ENCODE data around the gene MESP2. TPM values are rescaled to one million over a fixed set of nuclear protein-coding genes. Genes with fewer than 3 reads are reported as not detected.
"Not testable (repeated sequence)": the region's sequence is repeated elsewhere in the genome, so short reads cannot be mapped to it uniquely, and the experiment has no call there.

The MESP2 gene
- total RNA-seq, 1 donor from 2014 or later = not detected

GRCh38 chr15:89784686-89784960 lies 8.5 kb downstream of the MESP2 start:
- H3K9ac ChIP-seq (ENCODE audit: low read depth in 1 of 3, low read length in 3 of 3) = no peak overlapping the region
- no peaks in the 10 kb centered on the region for H3K9me3 ChIP-seq (ENCODE audit: control insufficient read depth in 3 of 3, low read length in 3 of 3)
- H3K4me3 ChIP-seq (ENCODE audit: low read length in 3 of 3) = no peak overlapping the region
- no peaks in the 10 kb centered on the region for H3K36me3 ChIP-seq (ENCODE audit: control insufficient read depth in 3 of 3, insufficient read depth in 3 of 3, low read length in 3 of 3)
- no peaks in the 10 kb centered on the region for H3K27me3 ChIP-seq (ENCODE audit: control insufficient read depth in 3 of 3, insufficient read depth in 3 of 3, low read length in 3 of 3)
- H3K4me1 ChIP-seq (ENCODE audit: control insufficient read depth in 3 of 3, insufficient read depth in 3 of 3, low read length in 3 of 3) = no peaks in the 10 kb centered on the region
- no peak overlapping the region for H3K27ac ChIP-seq (ENCODE audit: low read depth, low read length)

DNA sequence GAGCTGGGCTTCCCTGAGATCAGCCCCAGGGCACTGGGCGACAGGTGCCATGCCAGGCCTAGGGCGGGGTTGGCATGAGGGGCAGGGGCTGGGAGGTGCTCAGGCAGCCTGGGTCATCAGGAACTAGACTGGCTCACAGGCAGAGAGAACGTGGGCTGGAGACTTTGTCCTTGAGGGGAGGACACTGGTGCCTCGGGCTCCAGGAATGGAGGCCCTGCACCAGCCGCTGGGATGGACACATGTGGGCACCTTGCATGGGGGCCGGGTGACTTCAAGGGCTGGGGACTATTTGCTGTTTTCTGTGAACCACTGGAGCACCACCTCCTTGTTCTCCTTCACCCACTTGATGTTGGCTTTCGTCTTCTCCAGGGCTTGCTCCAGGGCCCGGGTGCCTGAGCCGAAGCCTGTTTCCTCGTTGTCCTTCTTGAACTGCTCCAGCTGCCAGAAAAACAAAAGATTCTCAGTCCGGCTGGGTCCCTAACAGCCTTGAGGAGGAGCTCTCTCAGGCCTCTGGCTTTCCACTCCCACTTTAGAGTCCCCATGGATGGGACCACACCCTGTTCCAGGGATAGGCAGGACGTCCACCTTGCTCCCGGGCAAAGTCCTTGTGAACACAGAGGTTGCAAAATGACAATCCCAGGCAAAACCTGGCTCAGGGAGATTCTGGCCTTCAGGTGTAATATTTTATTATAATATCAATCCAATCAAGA lies 9.1 kb downstream of the MESP2 start:
- Histone ChIP-seq H3K9ac (ENCODE audit: low read depth in 1 of 3, low read length in 3 of 3) (no peak overlapping the region), H3K9me3 (ENCODE audit: control insufficient read depth in 3 of 3, low read length in 3 of 3) (no peaks in the 10 kb centered on the region), H3K4me1 (ENCODE audit: control insufficient read depth in 3 of 3, insufficient read depth in 3 of 3, low read length in 3 of 3) (no peaks in the 10 kb centered on the region), H3K36me3 (ENCODE audit: control insufficient read depth in 3 of 3, insufficient read depth in 3 of 3, low read length in 3 of 3) (no peaks in the 10 kb centered on the region), H3K27ac (ENCODE audit: low read depth, low read length) (no peak overlapping the region), H3K27me3 (ENCODE audit: control insufficient read depth in 3 of 3, insufficient read depth in 3 of 3, low read length in 3 of 3) (no peaks in the 10 kb centered on the region), H3K4me3 (ENCODE audit: low read length in 3 of 3) (no peak overlapping the region)

DNA sequence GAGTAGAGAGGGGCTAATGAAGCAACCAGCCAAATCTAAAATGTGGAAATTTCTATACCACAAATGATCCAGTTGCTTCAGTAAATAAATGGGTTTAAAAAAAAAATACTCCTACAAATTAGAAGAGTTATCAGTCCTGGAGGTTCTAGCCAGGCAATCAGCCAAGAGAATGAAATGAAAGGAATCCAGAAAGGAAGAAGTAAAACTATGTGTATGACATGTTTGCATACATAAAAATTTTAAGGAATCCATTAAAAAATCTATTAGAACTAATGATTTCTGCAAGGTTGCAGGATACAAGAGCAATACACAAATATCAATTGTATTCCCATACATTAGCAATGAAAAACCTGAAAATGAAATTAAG lies 9.6 kb downstream of the MESP2 start:
- H3K36me3 ChIP-seq (ENCODE audit: control insufficient read depth in 3 of 3, insufficient read depth in 3 of 3, low read length in 3 of 3) = no peaks in the 10 kb centered on the region
- peaks cover 0 to 5% (median 0%) of the 10 kb centered on the region in 3 donors for H3K27me3 ChIP-seq (ENCODE audit: control insufficient read depth in 3 of 3, insufficient read depth in 3 of 3, low read length in 3 of 3)
- H3K27ac ChIP-seq (ENCODE audit: low read depth, low read length) = no peak overlapping the region
- no peaks in the 10 kb centered on the region for H3K9me3 ChIP-seq (ENCODE audit: control insufficient read depth in 3 of 3, low read length in 3 of 3)
- H3K9ac ChIP-seq (ENCODE audit: low read depth in 1 of 3, low read length in 3 of 3) = no peak overlapping the region
- H3K4me1 ChIP-seq (ENCODE audit: control insufficient read depth in 3 of 3, insufficient read depth in 3 of 3, low read length in 3 of 3) = no peaks in the 10 kb centered on the region
- no peak overlapping the region for H3K4me3 ChIP-seq (ENCODE audit: low read length in 3 of 3)

- H3K4me3 ChIP-seq (ENCODE audit: low read length in 3 of 3) = no peak overlapping the region
- H3K36me3 ChIP-seq (ENCODE audit: control insufficient read depth in 3 of 3, insufficient read depth in 3 of 3, low read length in 3 of 3) = no peaks in the 10 kb centered on the region
- H3K27me3 ChIP-seq (ENCODE audit: control insufficient read depth in 3 of 3, insufficient read depth in 3 of 3, low read length in 3 of 3) = peaks cover 0 to 8% (median 0%) of the 10 kb centered on the region in 3 donors
- no peak overlapping the region for H3K9ac ChIP-seq (ENCODE audit: low read depth in 1 of 3, low read length in 3 of 3)
- H3K9me3 ChIP-seq (ENCODE audit: control insufficient read depth in 3 of 3, low read length in 3 of 3) = no peaks in the 10 kb centered on the region
- H3K4me1 ChIP-seq (ENCODE audit: control insufficient read depth in 3 of 3, insufficient read depth in 3 of 3, low read length in 3 of 3) = no peaks in the 10 kb centered on the region
- no peak overlapping the region for H3K27ac ChIP-seq (ENCODE audit: low read depth, low read length)
Observed at GRCh38 chr15:89787944-89788343, 11.8 kb downstream of the MESP2 start.

GRCh38 chr15:89788585-89788984 lies 12.5 kb downstream of the MESP2 start:
- not testable (repeated sequence) for H3K4me3 ChIP-seq (ENCODE audit: low read length in 3 of 3); H3K9me3 ChIP-seq (ENCODE audit: control insufficient read depth in 3 of 3, low read length in 3 of 3); H3K36me3 ChIP-seq (ENCODE audit: control insufficient read depth in 3 of 3, insufficient read depth in 3 of 3, low read length in 3 of 3)

GRCh38 chr15:89790206-89790605 lies 14.1 kb downstream of the MESP2 start:
- no peak overlapping the region for H3K27ac ChIP-seq (ENCODE audit: low read depth, low read length)
- H3K9me3 ChIP-seq (ENCODE audit: control insufficient read depth in 3 of 3, low read length in 3 of 3) = no peaks in the 10 kb centered on the region
- no peak overlapping the region for H3K4me3 ChIP-seq (ENCODE audit: low read length in 3 of 3)
- peaks cover 0 to 2% (median 2%) of the 10 kb centered on the region in 3 donors for H3K4me1 ChIP-seq (ENCODE audit: control insufficient read depth in 3 of 3, insufficient read depth in 3 of 3, low read length in 3 of 3)
- H3K36me3 ChIP-seq (ENCODE audit: control insufficient read depth in 3 of 3, insufficient read depth in 3 of 3, low read length in 3 of 3) = no peaks in the 10 kb centered on the region
- H3K27me3 ChIP-seq (ENCODE audit: control insufficient read depth in 3 of 3, insufficient read depth in 3 of 3, low read length in 3 of 3) = peaks cover 0 to 8% (median 0%) of the 10 kb centered on the region in 3 donors
- H3K9ac ChIP-seq (ENCODE audit: low read depth in 1 of 3, low read length in 3 of 3) = no peak overlapping the region

More at GRCh38 chr15:89788585-89788984, 12.5 kb downstream of the MESP2 start:
- H3K4me1 ChIP-seq (ENCODE audit: control insufficient read depth in 3 of 3, insufficient read depth in 3 of 3, low read length in 3 of 3); H3K27ac ChIP-seq (ENCODE audit: low read depth, low read length); H3K9ac ChIP-seq (ENCODE audit: low read depth in 1 of 3, low read length in 3 of 3); H3K27me3 ChIP-seq (ENCODE audit: control insufficient read depth in 3 of 3, insufficient read depth in 3 of 3, low read length in 3 of 3): not testable (repeated sequence)

DNA sequence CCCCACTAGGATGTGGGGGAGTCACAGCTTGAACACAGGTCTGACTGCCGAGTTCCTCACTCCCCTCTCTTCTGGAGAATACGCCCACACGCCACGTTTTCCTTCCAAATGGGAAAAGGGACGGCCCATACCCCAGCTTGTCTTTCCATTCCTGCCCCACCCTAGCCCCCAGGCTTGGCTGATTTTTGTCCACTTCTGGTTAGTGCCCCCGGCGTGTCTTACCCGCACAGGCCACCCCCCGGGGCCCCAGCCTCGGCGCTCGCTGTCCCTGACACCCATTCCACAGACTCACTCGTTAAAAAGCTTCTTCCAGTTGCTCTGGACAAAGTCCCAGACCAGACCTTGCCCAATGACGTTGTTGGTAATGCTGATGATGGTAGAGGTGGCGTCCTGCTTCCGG lies 14.5 kb downstream of the MESP2 start:
- Histone ChIP-seq H3K4me1 (ENCODE audit: control insufficient read depth in 3 of 3, insufficient read depth in 3 of 3, low read length in 3 of 3) (peaks cover 0 to 3% (median 2%) of the 10 kb centered on the region in 3 donors), H3K27me3 (ENCODE audit: control insufficient read depth in 3 of 3, insufficient read depth in 3 of 3, low read length in 3 of 3) (peaks cover 0 to 8% (median 0%) of the 10 kb centered on the region in 3 donors), H3K36me3 (ENCODE audit: control insufficient read depth in 3 of 3, insufficient read depth in 3 of 3, low read length in 3 of 3) (no peaks in the 10 kb centered on the region), H3K9me3 (ENCODE audit: control insufficient read depth in 3 of 3, low read length in 3 of 3) (no peaks in the 10 kb centered on the region), H3K9ac (ENCODE audit: low read depth in 1 of 3, low read length in 3 of 3) (no peak overlapping the region), H3K4me3 (ENCODE audit: low read length in 3 of 3) (no peak overlapping the region), H3K27ac (ENCODE audit: low read depth, low read length) (no peak overlapping the region)

DNA sequence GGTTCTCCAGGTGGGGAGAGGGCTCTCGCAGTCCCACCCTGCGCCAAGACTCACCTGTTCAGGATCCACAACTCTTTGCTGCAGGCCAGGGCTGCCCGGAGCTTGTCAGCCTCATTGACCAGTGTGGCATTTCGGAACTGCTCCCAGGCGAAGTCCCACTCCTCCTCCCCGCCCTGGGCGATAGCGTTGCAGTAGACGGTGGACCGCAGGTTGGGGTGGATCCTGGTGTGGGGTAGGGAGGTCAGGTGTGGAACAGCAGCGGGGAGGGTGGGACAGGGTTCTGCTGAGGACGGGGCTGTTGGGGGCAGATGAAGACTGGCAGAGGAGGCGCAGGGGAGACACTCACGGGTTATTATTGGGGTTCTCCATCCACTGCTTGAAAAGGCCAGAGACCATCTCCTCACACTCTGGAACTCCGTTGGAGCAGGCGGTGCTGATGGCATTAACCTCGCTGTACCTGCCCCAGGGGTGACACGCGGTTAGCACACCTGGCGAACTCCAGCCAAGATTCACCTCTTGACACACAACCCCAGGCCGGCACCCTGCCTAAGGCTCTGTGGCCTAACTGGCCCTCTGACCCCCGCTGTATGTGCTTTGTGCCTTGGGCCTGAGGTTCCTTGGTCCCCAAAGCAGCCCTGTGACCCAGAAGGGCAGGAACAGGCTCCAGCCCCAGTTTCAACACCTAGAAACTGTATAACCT lies 16.1 kb downstream of the MESP2 start:
- Histone ChIP-seq H3K36me3 (ENCODE audit: control insufficient read depth in 3 of 3, insufficient read depth in 3 of 3, low read length in 3 of 3) (no peaks in the 10 kb centered on the region), H3K4me3 (ENCODE audit: low read length in 3 of 3) (no peak overlapping the region), H3K9me3 (ENCODE audit: control insufficient read depth in 3 of 3, low read length in 3 of 3) (no peaks in the 10 kb centered on the region), H3K4me1 (ENCODE audit: control insufficient read depth in 3 of 3, insufficient read depth in 3 of 3, low read length in 3 of 3) (peaks cover 0 to 3% (median 2%) of the 10 kb centered on the region in 3 donors), H3K9ac (ENCODE audit: low read depth in 1 of 3, low read length in 3 of 3) (no peak overlapping the region), H3K27ac (ENCODE audit: low read depth, low read length) (no peak overlapping the region), H3K27me3 (ENCODE audit: control insufficient read depth in 3 of 3, insufficient read depth in 3 of 3, low read length in 3 of 3) (peaks cover 0 to 8% (median 0%) of the 10 kb centered on the region in 3 donors)

DNA sequence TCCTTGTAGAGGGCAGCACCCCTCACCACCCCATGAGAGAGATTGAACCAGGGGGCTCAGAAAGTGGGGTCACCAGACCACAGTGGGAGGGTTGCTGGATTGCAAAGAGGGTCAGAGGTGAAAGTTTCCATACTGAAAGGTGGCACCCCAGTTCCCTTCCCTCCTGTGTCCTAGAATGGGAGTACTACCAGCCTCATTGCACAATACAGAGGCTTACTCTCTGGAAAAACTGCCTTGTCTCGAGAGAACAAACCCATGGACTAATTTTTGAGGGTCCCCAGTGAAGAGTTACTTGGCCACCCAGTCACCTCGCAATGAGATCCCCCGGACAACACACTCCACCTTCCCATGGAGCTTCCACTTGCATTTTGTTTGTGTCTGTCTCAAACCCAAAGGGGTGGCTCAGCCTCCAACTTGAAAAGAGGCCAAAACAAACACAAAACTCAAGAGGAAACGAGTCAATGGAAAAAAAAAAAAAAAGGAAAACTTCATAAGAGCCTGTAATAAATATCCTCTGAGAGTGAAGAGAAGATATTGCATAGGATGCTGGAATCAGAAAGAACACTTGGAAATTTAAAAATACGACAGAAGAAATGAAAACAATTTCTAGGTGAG lies 18.6 kb downstream of the MESP2 start:
- Histone ChIP-seq H3K4me1 (ENCODE audit: control insufficient read depth in 3 of 3, insufficient read depth in 3 of 3, low read length in 3 of 3) (peaks cover 0 to 3% (median 2%) of the 10 kb centered on the region in 3 donors), H3K4me3 (ENCODE audit: low read length in 3 of 3) (no peak overlapping the region), H3K27ac (ENCODE audit: low read depth, low read length) (no peak overlapping the region), H3K9me3 (ENCODE audit: control insufficient read depth in 3 of 3, low read length in 3 of 3) (no peaks in the 10 kb centered on the region), H3K9ac (ENCODE audit: low read depth in 1 of 3, low read length in 3 of 3) (no peak overlapping the region), H3K27me3 (ENCODE audit: control insufficient read depth in 3 of 3, insufficient read depth in 3 of 3, low read length in 3 of 3) (peaks cover 0 to 8% (median 0%) of the 10 kb centered on the region in 3 donors), H3K36me3 (ENCODE audit: control insufficient read depth in 3 of 3, insufficient read depth in 3 of 3, low read length in 3 of 3) (no peaks in the 10 kb centered on the region)

- no peaks in the 10 kb centered on the region for H3K36me3 ChIP-seq (ENCODE audit: control insufficient read depth in 3 of 3, insufficient read depth in 3 of 3, low read length in 3 of 3)
- no peak overlapping the region for H3K4me3 ChIP-seq (ENCODE audit: low read length in 3 of 3)
- peaks cover 0 to 3% (median 2%) of the 10 kb centered on the region in 3 donors for H3K4me1 ChIP-seq (ENCODE audit: control insufficient read depth in 3 of 3, insufficient read depth in 3 of 3, low read length in 3 of 3)
- H3K9me3 ChIP-seq (ENCODE audit: control insufficient read depth in 3 of 3, low read length in 3 of 3) = no peaks in the 10 kb centered on the region
- H3K27ac ChIP-seq (ENCODE audit: low read depth, low read length) = no peak overlapping the region
- H3K9ac ChIP-seq (ENCODE audit: low read depth in 1 of 3, low read length in 3 of 3) = no peak overlapping the region
- H3K27me3 ChIP-seq (ENCODE audit: control insufficient read depth in 3 of 3, insufficient read depth in 3 of 3, low read length in 3 of 3) = peaks cover 0 to under 1% (median 0%) of the 10 kb centered on the region in 3 donors
Observed at GRCh38 chr15:89795996-89796395, 19.9 kb downstream of the MESP2 start.
